GM23338 (cell line): ENCODE measurements around the gene TNFRSF6B.

Source experiments
- CREB1 ChIP-seq: fragments of 250-450 bp; sonication (Bioruptor Pico); IDR thresholded peaks from 2 replicates; pipeline ENCODE4 v1.5.0; 2020; ENCODE audit warnings: low read depth, mild to moderate bottlenecking, moderate library complexity
- CTCF ChIP-seq, 2 experiments: fragments of 200-600 bp in 1 of 2; sonication (generic) in 1 of 2; conservative IDR thresholded peaks; 2 replicates each; pipeline versions ENCODE4 v1.5.1 to v1.6.1; 2016 to 2017; ENCODE audit warnings: antibody characterized with exemption in 2 of 2, low read depth in 2 of 2, mild to moderate bottlenecking in 2 of 2, moderate library complexity in 1 of 2
- EZH2 ChIP-seq: fragments of 200-600 bp; sonication (generic); IDR thresholded peaks from one replicate; pipeline ENCODE4 v1.8.0; 2017; ENCODE audit warnings: antibody characterized with exemption, mild to moderate bottlenecking, low read depth; ENCODE audit not compliant: unreplicated experiment

DNA sequence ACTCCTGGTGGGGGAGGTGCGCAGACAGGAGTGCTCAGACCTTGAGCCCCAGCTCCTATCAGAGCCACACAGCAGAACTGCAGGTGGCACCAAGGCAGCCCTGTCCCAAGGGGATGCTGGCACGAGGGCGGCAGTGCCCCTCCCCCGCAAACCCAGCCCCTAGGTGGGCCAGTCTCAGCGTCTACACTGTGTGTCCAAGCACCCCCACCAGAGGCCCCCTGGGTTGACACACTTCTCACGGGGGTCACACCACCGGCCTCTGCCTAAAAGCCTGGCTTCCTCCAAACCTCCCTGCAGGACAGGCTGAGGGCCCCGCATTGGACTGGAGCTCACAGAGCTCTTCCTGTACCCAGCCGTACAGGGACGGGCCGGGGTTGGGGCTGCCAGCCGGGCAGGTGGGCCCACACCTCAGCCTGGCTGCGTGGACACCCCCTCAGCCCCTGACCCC, 51.2 kb downstream of the TNFRSF6B start:
- TF ChIP-seq EZH2: no peak
- no peak for TF ChIP-seq CTCF (conservative IDR thresholded peaks at IDR 0.05; ENCODE audit: low read depth in 2 of 2)
- TF ChIP-seq CREB1 (CRISPR knock-in tag): no peak
